ENCODE data around the gene DCXR.

DCXR gene

GRCh38 chr17:82065638-82066303 lies 28.3 kb upstream of the DCXR start, which contains the start of gene DUS1L:
TSS of gene DUS1L (minus strand) at chr17:82065804. CDS start at chr17:82065059, 745 bp downstream.
- peak within 1 kb of the TSS; percentile 89 for H2AFZ ChIP-seq (ENCODE audit: low read depth, low read length)
- TF ChIP-seq CTCF (IDR thresholded peaks at IDR 0.05; ENCODE audit: borderline replicate concordance, extremely low read depth, low read length, poor library complexity, severe bottlenecking) = no peak
- no peak for TF ChIP-seq EZH2 (IDR thresholded peaks at IDR 0.05; ENCODE audit: borderline replicate concordance, low read depth, low read length, severe bottlenecking)
- peaks cover 34% of the 10 kb centered on the region for H4K20me1 ChIP-seq (ENCODE audit: insufficient read depth, low read length)
- H3K4me1 ChIP-seq (ENCODE audit: insufficient read depth, low read length) = peaks cover 43% of the 10 kb centered on the region
- ATAC-seq (ENCODE audit: insufficient read depth, low read depth) (peak; percentile 78), DNase-seq (peak; percentile 73)
- H3K4me3 ChIP-seq (ENCODE audit: low read depth in 1 of 2, low read length in 2 of 2) = peak within 1 kb of the TSS; percentile 75 to 97
- peaks cover 33% of the 10 kb centered on the region for H3K79me2 ChIP-seq (ENCODE audit: insufficient read depth, low read length)
- H3K27me3 ChIP-seq (ENCODE audit: insufficient read depth, low read length, poor library complexity) = no peaks in the 10 kb centered on the region
- peak within 1 kb of the TSS; percentile 100 for H3K4me2 ChIP-seq (ENCODE audit: insufficient read depth, low read length)
- H3K36me3 ChIP-seq (ENCODE audit: insufficient read depth, low read length) = peaks cover 40% of the 10 kb centered on the region
- H3K9ac ChIP-seq (ENCODE audit: low read depth, low read length) = peak within 1 kb of the TSS; percentile 87
- H3K9me3 ChIP-seq (ENCODE audit: insufficient read depth, low read length, severe bottlenecking) = no peaks in the 10 kb centered on the region
- peak within 1 kb of the TSS; percentile 80 for H3K27ac ChIP-seq (ENCODE audit: low read length)

GRCh38 chr17:82065193-82065637 lies 27.7 kb upstream of the DCXR start:
- H3K4me1 ChIP-seq (ENCODE audit: insufficient read depth, low read length) = peaks cover 43% of the 10 kb centered on the region
- no peak for TF ChIP-seq EZH2 (IDR thresholded peaks at IDR 0.05; ENCODE audit: borderline replicate concordance, low read depth, low read length, severe bottlenecking)
- no peak for TF ChIP-seq CTCF (IDR thresholded peaks at IDR 0.05; ENCODE audit: borderline replicate concordance, extremely low read depth, low read length, poor library complexity, severe bottlenecking)
- H3K4me3 ChIP-seq (ENCODE audit: low read depth in 1 of 2, low read length in 2 of 2) = peak overlapping the region; percentile 75 to 97
- H3K79me2 ChIP-seq (ENCODE audit: insufficient read depth, low read length) = peaks cover 33% of the 10 kb centered on the region
- DNase-seq = peak; percentile 35
- H3K27ac ChIP-seq (ENCODE audit: low read length) = peak overlapping the region; percentile 77
- no peaks in the 10 kb centered on the region for H3K27me3 ChIP-seq (ENCODE audit: insufficient read depth, low read length, poor library complexity)
- H3K9me3 ChIP-seq (ENCODE audit: insufficient read depth, low read length, severe bottlenecking) = no peaks in the 10 kb centered on the region
- peak; percentile 27; the same call in 2 of the 3 replicates for ATAC-seq (ENCODE audit: insufficient read depth, low read depth)
- H2AFZ ChIP-seq (ENCODE audit: low read depth, low read length) = peak overlapping the region; percentile 81
- peak overlapping the region; percentile 87 for H3K9ac ChIP-seq (ENCODE audit: low read depth, low read length)
- H4K20me1 ChIP-seq (ENCODE audit: insufficient read depth, low read length) = peaks cover 34% of the 10 kb centered on the region
- peak overlapping the region; percentile 100 for H3K4me2 ChIP-seq (ENCODE audit: insufficient read depth, low read length)
- peaks cover 46% of the 10 kb centered on the region for H3K36me3 ChIP-seq (ENCODE audit: insufficient read depth, low read length)

- peaks cover 33% of the 10 kb centered on the region for H3K79me2 ChIP-seq (ENCODE audit: insufficient read depth, low read length)
- H2AFZ ChIP-seq (ENCODE audit: low read depth, low read length) = peak overlapping the region; percentile 81; the same call in 1 of the 2 replicates
- ATAC-seq (ENCODE audit: insufficient read depth, low read depth) (no peak), DNase-seq (no peak)
- TF ChIP-seq CTCF (IDR thresholded peaks at IDR 0.05; ENCODE audit: borderline replicate concordance, extremely low read depth, low read length, poor library complexity, severe bottlenecking) (no peak), EZH2 (IDR thresholded peaks at IDR 0.05; ENCODE audit: borderline replicate concordance, low read depth, low read length, severe bottlenecking) (no peak)
- H3K9ac ChIP-seq (ENCODE audit: low read depth, low read length) = peak overlapping the region; percentile 87
- peak overlapping the region; percentile 77 for H3K27ac ChIP-seq (ENCODE audit: low read length)
- H3K4me2 ChIP-seq (ENCODE audit: insufficient read depth, low read length) = peak overlapping the region; percentile 100
- peak overlapping the region; percentile 75 to 97 for H3K4me3 ChIP-seq (ENCODE audit: low read depth in 1 of 2, low read length in 2 of 2)
- H3K27me3 ChIP-seq (ENCODE audit: insufficient read depth, low read length, poor library complexity) = no peaks in the 10 kb centered on the region
- H3K36me3 ChIP-seq (ENCODE audit: insufficient read depth, low read length) = peaks cover 52% of the 10 kb centered on the region
- peaks cover 43% of the 10 kb centered on the region for H3K4me1 ChIP-seq (ENCODE audit: insufficient read depth, low read length)
- H3K9me3 ChIP-seq (ENCODE audit: insufficient read depth, low read length, severe bottlenecking) = no peaks in the 10 kb centered on the region
- peaks cover 39% of the 10 kb centered on the region for H4K20me1 ChIP-seq (ENCODE audit: insufficient read depth, low read length)
These were observed 27.1 kb upstream of the DCXR start for GRCh38 chr17:82064433-82065192.
